Mononuclear cell (primary cell): ENCODE data around the gene CALHM4. TPM values are rescaled to one million over a fixed set of nuclear protein-coding genes. Genes with fewer than 3 reads are reported as not detected.

Experiments
- H3K27me3 ChIP-seq: 2 replicates; pipeline ENCODE4 v1.6.0; 2011; ENCODE audit warnings: low read length, control low read depth; ENCODE audit not compliant: insufficient read depth
- H3K4me1 ChIP-seq: 2 replicates; pipeline ENCODE4 v1.5.1; 2011; ENCODE audit warnings: mild to moderate bottlenecking, low read length, control low read depth; ENCODE audit not compliant: insufficient read depth
- H3K4me3 ChIP-seq: 2 replicates; pipeline ENCODE4 v1.5.1; 2011; ENCODE audit warnings: mild to moderate bottlenecking, low read length, moderate library complexity
- H3K9me3 ChIP-seq: 2 replicates; pipeline ENCODE4 v1.5.1; 2011; ENCODE audit warnings: low read depth, mild to moderate bottlenecking, control low read depth, low read length
- total RNA-seq: library from RNA; depleted of rRNA; stranded (reverse); fragments of >200 nt; gene quantifications from one replicate; pipeline ENCODE4 v1.2.3, GENCODE V29; 2012

Gene CALHM4
- total RNA-seq: 0.21 TPM

- Histone ChIP-seq H3K4me3 (no peak within 1 kb of the TSS), H3K4me1 (no peaks in the 10 kb centered on the region), H3K27me3 (peaks cover 14% of the 10 kb centered on the region), H3K9me3 (no peaks in the 10 kb centered on the region)
Observed at GRCh38 chr6:116553451-116553850, at the start of gene CALHM4. CALHM4 (plus strand) TSS chr6:116553751; CDS start chr6:116553794, 43 bp downstream.

- Histone ChIP-seq H3K9me3 (peaks cover 4% of the 10 kb centered on the region), H3K4me1 (no peaks in the 10 kb centered on the region), H3K27me3 (no peaks in the 10 kb centered on the region), H3K4me3 (no peak overlapping the region)
Observed at GRCh38 chr6:116507324-116507723, 46.2 kb upstream of the CALHM4 start.

GRCh38 chr6:116508527-116508926 lies 45.0 kb upstream of the CALHM4 start:
- no peaks in the 10 kb centered on the region for H3K27me3 ChIP-seq
- no peak overlapping the region for H3K4me3 ChIP-seq
- no peaks in the 10 kb centered on the region for H3K4me1 ChIP-seq
- H3K9me3 ChIP-seq: peaks cover 4% of the 10 kb centered on the region

GRCh38 chr6:116511424-116512110 lies 42.0 kb upstream of the CALHM4 start, which contains the start of gene CALHM5:
CALHM5 (plus strand) TSS chr6:116511639; CDS start chr6:116511697, 58 bp downstream.
- H3K9me3 ChIP-seq: peaks cover 4% of the 10 kb centered on the region
- H3K4me1 ChIP-seq: no peaks in the 10 kb centered on the region
- no peak within 1 kb of the TSS for H3K4me3 ChIP-seq
- H3K27me3 ChIP-seq: no peaks in the 10 kb centered on the region

- H3K27me3 ChIP-seq: no peaks in the 10 kb centered on the region
- H3K4me1 ChIP-seq: no peaks in the 10 kb centered on the region
- no peak overlapping the region for H3K4me3 ChIP-seq
- peaks cover 4% of the 10 kb centered on the region for H3K9me3 ChIP-seq
Observed at GRCh38 chr6:116512111-116512559, 41.4 kb upstream of the CALHM4 start.

GRCh38 chr6:116512734-116513133 lies 40.8 kb upstream of the CALHM4 start:
- H3K27me3 ChIP-seq: no peaks in the 10 kb centered on the region
- no peaks in the 10 kb centered on the region for H3K4me1 ChIP-seq
- H3K9me3 ChIP-seq: peaks cover 4% of the 10 kb centered on the region
- H3K4me3 ChIP-seq: no peak overlapping the region

- Histone ChIP-seq H3K9me3 (peaks cover 4% of the 10 kb centered on the region), H3K4me3 (no peak overlapping the region), H3K4me1 (no peaks in the 10 kb centered on the region), H3K27me3 (no peaks in the 10 kb centered on the region)
Observed at GRCh38 chr6:116513224-116513875, 40.2 kb upstream of the CALHM4 start.

- Histone ChIP-seq H3K4me1 (no peaks in the 10 kb centered on the region), H3K27me3 (no peaks in the 10 kb centered on the region), H3K9me3 (no peaks in the 10 kb centered on the region), H3K4me3 (no peak overlapping the region)
Observed at GRCh38 chr6:116514111-116514510, 39.4 kb upstream of the CALHM4 start.

GRCh38 chr6:116515141-116515540 lies 38.4 kb upstream of the CALHM4 start:
- Histone ChIP-seq H3K9me3 (no peaks in the 10 kb centered on the region), H3K27me3 (no peaks in the 10 kb centered on the region), H3K4me1 (no peaks in the 10 kb centered on the region), H3K4me3 (no peak overlapping the region)

- Histone ChIP-seq H3K4me1 (no peaks in the 10 kb centered on the region), H3K9me3 (no peaks in the 10 kb centered on the region), H3K4me3 (no peak overlapping the region), H3K27me3 (no peaks in the 10 kb centered on the region)
Observed at GRCh38 chr6:116518621-116519368, 34.8 kb upstream of the CALHM4 start.

GRCh38 chr6:116522896-116523295 lies 30.7 kb upstream of the CALHM4 start:
- no peaks in the 10 kb centered on the region for H3K27me3 ChIP-seq

GRCh38 chr6:116524236-116524635 lies 29.3 kb upstream of the CALHM4 start:
- Histone ChIP-seq H3K9me3 (no peaks in the 10 kb centered on the region), H3K4me3 (no peak overlapping the region)

More at GRCh38 chr6:116522896-116523295, 30.7 kb upstream of the CALHM4 start:
- no peaks in the 10 kb centered on the region for H3K4me1 ChIP-seq
- no peak overlapping the region for H3K4me3 ChIP-seq
- H3K9me3 ChIP-seq: no peaks in the 10 kb centered on the region

GRCh38 chr6:116528133-116528532 lies 25.4 kb upstream of the CALHM4 start:
- no peaks in the 10 kb centered on the region for H3K27me3 ChIP-seq
- H3K4me3 ChIP-seq: no peak overlapping the region
- no peaks in the 10 kb centered on the region for H3K4me1 ChIP-seq
- H3K9me3 ChIP-seq: no peaks in the 10 kb centered on the region

More at GRCh38 chr6:116524236-116524635, 29.3 kb upstream of the CALHM4 start:
- H3K4me1 ChIP-seq: no peaks in the 10 kb centered on the region
- no peaks in the 10 kb centered on the region for H3K27me3 ChIP-seq

- Histone ChIP-seq H3K4me1 (no peaks in the 10 kb centered on the region), H3K27me3 (no peaks in the 10 kb centered on the region), H3K4me3 (no peak overlapping the region), H3K9me3 (no peaks in the 10 kb centered on the region)
Observed at GRCh38 chr6:116528780-116529179, 24.8 kb upstream of the CALHM4 start.
